Fibroblast of lung (primary cell): ENCODE measurements around the gene CYP2C18. TPM values are rescaled to one million over a fixed set of nuclear protein-coding genes. Genes with fewer than 3 reads are reported as not detected.

Experiments
- DNase-seq, 2 donors: peaks; one replicate each; pipeline versions ENCODE4 v3.0.0 to v3.0.0-alpha.2; 2010; ENCODE audit warnings: low read depth in 2 of 2
- H2AFZ ChIP-seq: 2 replicates; pipeline ENCODE4 v1.5.1; 2012; ENCODE audit warnings: low read length, control low read depth, inconsistent platforms
- H3K27ac ChIP-seq: 2 replicates; pipeline ENCODE4 v1.5.1; 2011; ENCODE audit warnings: low read length, control low read depth; ENCODE audit not compliant: insufficient read depth
- H3K27me3 ChIP-seq: 2 replicates; pipeline ENCODE4 v1.5.1; 2011; ENCODE audit warnings: mild to moderate bottlenecking, low read length; ENCODE audit not compliant: control insufficient read depth, insufficient read depth
- H3K36me3 ChIP-seq: 2 replicates; pipeline ENCODE4 v1.5.1; 2011; ENCODE audit warnings: low read length; ENCODE audit not compliant: control insufficient read depth, insufficient read depth
- H3K4me1 ChIP-seq: 2 replicates; pipeline ENCODE4 v1.5.1; 2011; ENCODE audit warnings: low read length; ENCODE audit not compliant: control insufficient read depth, insufficient read depth; ENCODE audit errors: extremely low read depth
- H3K4me2 ChIP-seq: 2 replicates; pipeline ENCODE4 v1.5.1; 2011; ENCODE audit warnings: low read length, control low read depth; ENCODE audit not compliant: insufficient read depth; ENCODE audit errors: extremely low read depth
- H3K4me3 ChIP-seq, 4 experiments: fragments of 200-600 bp in 1 of 4; sonication (generic) in 1 of 4; replicated peaks in 1 of 4; 2 replicates each; pipeline ENCODE4 v1.5.1; 2011 to 2016; ENCODE audit warnings: low read length in 4 of 4, low read depth in 3 of 4, mild to moderate bottlenecking in 3 of 4, control low read depth in 2 of 4, inconsistent platforms in 1 of 4, mixed read lengths in 1 of 4; ENCODE audit not compliant: insufficient read depth in 1 of 4; ENCODE audit errors: control extremely low read depth in 1 of 4
- H3K79me2 ChIP-seq: 2 replicates; pipeline ENCODE4 v1.5.1; 2012; ENCODE audit warnings: mild to moderate bottlenecking, low read length, inconsistent platforms; ENCODE audit not compliant: control insufficient read depth, insufficient read depth
- H3K9ac ChIP-seq: 2 replicates; pipeline ENCODE4 v1.5.1; 2011; ENCODE audit warnings: mild to moderate bottlenecking, low read length, control low read depth; ENCODE audit not compliant: insufficient read depth
- H3K9me3 ChIP-seq: 2 replicates; pipeline ENCODE4 v1.5.1; 2012; ENCODE audit warnings: low read depth, low read length; ENCODE audit not compliant: control insufficient read depth, insufficient read depth
- H4K20me1 ChIP-seq: 2 replicates; pipeline ENCODE4 v1.5.1; 2011; ENCODE audit warnings: low read length; ENCODE audit not compliant: control insufficient read depth, insufficient read depth; ENCODE audit errors: extremely low read depth
- CTCF ChIP-seq, 2 donors: IDR thresholded peaks in 1 of 2; conservative IDR thresholded peaks in 1 of 2; 1 replicate in 1 of 2; 2 replicates in 1 of 2; pipeline ENCODE4 v1.5.1; 2011 to 2012; ENCODE audit warnings: low read length in 2 of 2, control low read depth in 1 of 2, inconsistent platforms in 1 of 2, low read depth in 1 of 2, mild to moderate bottlenecking in 1 of 2
- EZH2 ChIP-seq: IDR thresholded peaks from 2 replicates; pipeline ENCODE4 v1.5.1; 2012; ENCODE audit warnings: low read length, control low read depth, mild to moderate bottlenecking; ENCODE audit errors: missing control alignments
- polyA plus RNA-seq, 2 donors: library from polyadenylated mRNA; depleted of rRNA in 1 of 2; stranded (reverse) in 1 of 2; unstranded in 1 of 2; fragments of >200 nt; gene quantifications; 2 replicates each; pipeline ENCODE4 v1.2.1, GENCODE V29; 2011 to 2012; ENCODE audit warnings: missing spikeins in 1 of 2
- total RNA-seq: library from RNA; depleted of rRNA; stranded (reverse); fragments of >200 nt; gene quantifications from 2 replicates; pipeline ENCODE4 v1.2.1, GENCODE V29; 2014

The CYP2C18 gene
- total and polyA plus RNA-seq, 2 donors (not counting 1 experiment from before 2014, with no cell fraction given): 0.02 TPM; not detected in 1

- Histone ChIP-seq H3K9ac (no peak overlapping the region), H3K9me3 (no peaks in the 10 kb centered on the region), H3K4me1 (no peaks in the 10 kb centered on the region), H4K20me1 (no peaks in the 10 kb centered on the region), H3K27ac (no peak overlapping the region), H2AFZ (no peak overlapping the region), H3K36me3 (no peaks in the 10 kb centered on the region), H3K4me3 (no peak overlapping the region), H3K4me2 (no peak overlapping the region), H3K79me2 (no peaks in the 10 kb centered on the region), H3K27me3 (no peaks in the 10 kb centered on the region)
- DNase-seq: no peak
- TF ChIP-seq CTCF (conservative IDR thresholded peaks at IDR 0.05 in 1 of 2, IDR thresholded peaks at IDR 0.05 in 1 of 2; ENCODE audit: low read depth in 1 of 2, low read length in 2 of 2) (no peak), EZH2 (no peak)
These were observed 94.4 kb downstream of the CYP2C18 start for GRCh38 chr10:94777886-94778458.

GRCh38 chr10:94780844-94781243 lies 97.3 kb downstream of the CYP2C18 start:
- Histone ChIP-seq H3K4me2 (no peak overlapping the region), H3K9me3 (no peaks in the 10 kb centered on the region), H2AFZ (no peak overlapping the region), H3K36me3 (no peaks in the 10 kb centered on the region), H3K4me1 (no peaks in the 10 kb centered on the region), H3K9ac (no peak overlapping the region), H3K4me3 (no peak overlapping the region), H3K79me2 (no peaks in the 10 kb centered on the region), H3K27me3 (no peaks in the 10 kb centered on the region), H3K27ac (no peak overlapping the region), H4K20me1 (no peaks in the 10 kb centered on the region)
- no peak for DNase-seq
- no peak for TF ChIP-seq EZH2
- TF ChIP-seq CTCF (conservative IDR thresholded peaks at IDR 0.05 in 1 of 2, IDR thresholded peaks at IDR 0.05 in 1 of 2; ENCODE audit: low read depth in 1 of 2, low read length in 2 of 2): no peak

- Histone ChIP-seq H3K4me2 (no peak overlapping the region), H3K27me3 (no peaks in the 10 kb centered on the region), H3K4me1 (no peaks in the 10 kb centered on the region), H2AFZ (no peak overlapping the region), H3K36me3 (no peaks in the 10 kb centered on the region), H3K27ac (no peak overlapping the region), H3K9me3 (no peaks in the 10 kb centered on the region), H3K9ac (no peak overlapping the region), H3K4me3 (no peak overlapping the region), H3K79me2 (no peaks in the 10 kb centered on the region), H4K20me1 (no peaks in the 10 kb centered on the region)
- DNase-seq: no peak
- no peak for TF ChIP-seq EZH2
- no peak for TF ChIP-seq CTCF (conservative IDR thresholded peaks at IDR 0.05 in 1 of 2, IDR thresholded peaks at IDR 0.05 in 1 of 2; ENCODE audit: low read depth in 1 of 2, low read length in 2 of 2)
These were observed 100.7 kb downstream of the CYP2C18 start for GRCh38 chr10:94784256-94784655.
